Psoas muscle (tissue), 8 donors: Measurements from ENCODE around the gene ADAMTSL3. TPM values are rescaled to one million over a fixed set of nuclear protein-coding genes. Genes with fewer than 3 reads are reported as not detected.
"Not testable (repeated sequence)": the region's sequence is repeated elsewhere in the genome, so short reads cannot be mapped to it uniquely, and the experiment has no call there.

Source experiments
- ATAC-seq, 4 donors: fragments of 200-7000 bp; cut with Tn5 transposase; one replicate each; pipeline ENCODE4 v1.9.1; 2020; ENCODE audit warnings: moderate library complexity in 3 of 4, mild to moderate bottlenecking in 2 of 4
- DNase-seq, 2 donors: peaks; one replicate each; pipeline ENCODE4 v3.0.0-alpha.2; 2020
- H3K27ac ChIP-seq: fragments of 200-600 bp; one replicate; pipeline ENCODE4 v1.8.0; 2022
- H3K27me3 ChIP-seq, 3 donors: fragments of 200-600 bp in 1 of 3; one replicate each; pipeline versions ENCODE4 v1.6.1 to v1.8.0; 2013 to 2022; ENCODE audit warnings: low read length in 2 of 3, mild to moderate bottlenecking in 2 of 3, moderate library complexity in 1 of 3; ENCODE audit not compliant: insufficient read depth in 3 of 3
- H3K36me3 ChIP-seq, 2 donors: fragments of 200-600 bp in 1 of 2; one replicate each; pipeline versions ENCODE4 v1.6.1 to v1.8.0; 2013 to 2022; ENCODE audit warnings: low read depth in 1 of 2, mild to moderate bottlenecking in 1 of 2, moderate library complexity in 1 of 2; ENCODE audit not compliant: insufficient read depth in 1 of 2
- H3K4me1 ChIP-seq: fragments of 200-600 bp; one replicate; pipeline ENCODE4 v1.8.0; 2022
- H3K4me3 ChIP-seq: fragments of 200-600 bp; one replicate; pipeline ENCODE4 v1.8.0; 2022; ENCODE audit warnings: mild to moderate bottlenecking
- H3K9me3 ChIP-seq: fragments of 200-600 bp; one replicate; pipeline ENCODE4 v1.8.0; 2022
- WGBS, 3 donors: extraction: QIAGEN DNeasy Blood & Tissue Kit; methylation state at CpG; one replicate each; pipeline versions ENCODE4 v1.1.6 to v1.1.7; 2013; 5-methylcytosine and 5-hydroxymethylcytosine counted together
- intact Hi-C, 2 donors: fragments of 100-400 bp; cut with DNase I; formaldehyde crosslinking; loops; one replicate each; pipeline versions ENCODE4 v1.11.0 to v1.14.2; 2022
- polyA plus RNA-seq, 3 donors: library from polyadenylated mRNA; stranded (reverse); fragments of 200-250 nt; gene quantifications; one replicate each; pipeline ENCODE4 v1.2.3, GENCODE V29; 2013
- total RNA-seq, 4 donors: library from RNA; stranded (reverse); fragmentation: NEBNext Ultra II Directional in 2 of 4; extraction: Animal tissue kit (Norgen Biotek cat#: 25700) in 2 of 4; gene quantifications; one replicate each; pipeline versions ENCODE4 v1.2.1 to v1.2.4, GENCODE V29; 2021 to 2023
- TF ChIP-seq, protein P1 (sequence below): fragments of 200-600 bp; IDR thresholded peaks from one replicate; pipeline ENCODE4 v1.8.0; 2022; ENCODE audit warnings: antibody characterized with exemption
- donor health status: healthy with polysubstance abuse.
- donor health status: DM: no; HTN: no; CAD: no; lungs with moderate emphysema.
- donor health status: Bipolar disorder and iron deficiency.
- donor health status: healthy.
- donor health status: DM: yes; HTN: yes; CAD: no.
- donor health status: DM: no; HTN: no; CAD: no.
- donor health status: DM: no; HTN: no; CAD: no.
- donor health status: DM: yes; HTN: yes; CAD: no.

ADAMTSL3 gene
- total and polyA plus RNA-seq, 7 donors, result 0.35 to 12.8 (median 2.1) TPM

GRCh38 chr15:83955806-83956265, 301.9 kb downstream of the ADAMTSL3 start:
- ATAC-seq (no peak), DNase-seq (no peak)
- Histone ChIP-seq H3K36me3 (no peaks in the 10 kb centered on the region), H3K9me3 (no peaks in the 10 kb centered on the region), H3K27ac (no peak overlapping the region), H3K27me3 (no peaks in the 10 kb centered on the region), H3K4me1 (no peaks in the 10 kb centered on the region), H3K4me3 (no peak overlapping the region)
- 91 to 94% (median 91%) methylated on average over 1 of the region's 1 CpG for WGBS, 3 donors
- TF ChIP-seq, protein P1, sequence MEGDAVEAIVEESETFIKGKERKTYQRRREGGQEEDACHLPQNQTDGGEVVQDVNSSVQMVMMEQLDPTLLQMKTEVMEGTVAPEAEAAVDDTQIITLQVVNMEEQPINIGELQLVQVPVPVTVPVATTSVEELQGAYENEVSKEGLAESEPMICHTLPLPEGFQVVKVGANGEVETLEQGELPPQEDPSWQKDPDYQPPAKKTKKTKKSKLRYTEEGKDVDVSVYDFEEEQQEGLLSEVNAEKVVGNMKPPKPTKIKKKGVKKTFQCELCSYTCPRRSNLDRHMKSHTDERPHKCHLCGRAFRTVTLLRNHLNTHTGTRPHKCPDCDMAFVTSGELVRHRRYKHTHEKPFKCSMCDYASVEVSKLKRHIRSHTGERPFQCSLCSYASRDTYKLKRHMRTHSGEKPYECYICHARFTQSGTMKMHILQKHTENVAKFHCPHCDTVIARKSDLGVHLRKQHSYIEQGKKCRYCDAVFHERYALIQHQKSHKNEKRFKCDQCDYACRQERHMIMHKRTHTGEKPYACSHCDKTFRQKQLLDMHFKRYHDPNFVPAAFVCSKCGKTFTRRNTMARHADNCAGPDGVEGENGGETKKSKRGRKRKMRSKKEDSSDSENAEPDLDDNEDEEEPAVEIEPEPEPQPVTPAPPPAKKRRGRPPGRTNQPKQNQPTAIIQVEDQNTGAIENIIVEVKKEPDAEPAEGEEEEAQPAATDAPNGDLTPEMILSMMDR, result no peak
- intact Hi-C loops, result no loop called here

DNA sequence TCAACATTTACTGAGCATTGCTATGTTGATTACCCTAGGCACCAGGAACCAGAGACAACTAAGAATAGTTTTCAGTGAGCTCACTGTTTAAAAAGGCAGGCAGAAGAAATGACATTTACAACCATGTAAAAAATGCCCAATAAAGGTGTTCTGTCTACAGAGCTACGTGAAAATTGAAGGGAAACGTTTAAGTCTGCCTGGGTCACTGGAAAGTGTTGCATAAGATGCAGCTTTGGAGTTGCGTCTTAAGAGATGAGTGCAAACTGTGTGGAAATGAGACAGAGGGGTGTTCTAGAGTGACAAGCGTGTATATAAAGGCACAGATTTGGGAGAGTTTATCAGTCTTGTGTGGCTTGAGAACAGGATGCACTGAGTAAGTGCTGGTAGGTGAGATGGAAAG, 303.0 kb downstream of the ADAMTSL3 start:
- no peak overlapping the region for H3K27ac ChIP-seq
- no peaks in the 10 kb centered on the region for H3K9me3 ChIP-seq
- WGBS, 3 donors, result 88 to 96% (median 92%) methylated on average over 4 of the region's 4 CpGs
- DNase-seq (no peak), ATAC-seq (no peak)
- H3K4me1 ChIP-seq, result no peaks in the 10 kb centered on the region
- TF ChIP-seq, protein P1, result no peak
- no peaks in the 10 kb centered on the region for H3K27me3 ChIP-seq
- intact Hi-C loops, result no loop called here
- no peak overlapping the region for H3K4me3 ChIP-seq
- no peaks in the 10 kb centered on the region for H3K36me3 ChIP-seq

DNA sequence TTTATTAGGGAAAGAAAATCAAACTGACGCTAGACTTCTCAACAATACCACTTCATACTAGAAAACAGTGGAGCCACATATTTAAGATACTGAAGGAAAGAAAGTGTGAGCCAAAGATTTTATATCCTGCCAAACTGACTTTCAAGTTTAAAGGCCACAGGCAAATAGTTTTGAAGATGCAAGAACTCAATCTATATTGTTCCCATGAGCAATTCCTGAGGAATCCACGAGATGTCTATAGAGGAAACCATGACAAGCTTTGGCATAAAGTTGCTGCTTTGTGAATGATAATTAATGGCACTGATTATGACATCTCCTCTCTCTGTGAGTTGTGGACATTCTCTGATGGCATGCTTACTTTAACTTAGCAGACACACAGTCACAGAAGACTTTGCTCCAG, 305.6 kb downstream of the ADAMTSL3 start:
- DNase-seq (no peak), ATAC-seq (no peak)
- Histone ChIP-seq H3K4me1 (no peaks in the 10 kb centered on the region), H3K4me3 (no peak overlapping the region), H3K9me3 (peaks cover under 1% of the 10 kb centered on the region), H3K27me3 (no peaks in the 10 kb centered on the region), H3K36me3 (no peaks in the 10 kb centered on the region), H3K27ac (no peak overlapping the region)
- TF ChIP-seq, protein P1, result no peak
- 95 to 97% (median 96%) methylated on average over 2 of the region's 2 CpGs for WGBS, 3 donors
- intact Hi-C loops, result no loop called here

DNA sequence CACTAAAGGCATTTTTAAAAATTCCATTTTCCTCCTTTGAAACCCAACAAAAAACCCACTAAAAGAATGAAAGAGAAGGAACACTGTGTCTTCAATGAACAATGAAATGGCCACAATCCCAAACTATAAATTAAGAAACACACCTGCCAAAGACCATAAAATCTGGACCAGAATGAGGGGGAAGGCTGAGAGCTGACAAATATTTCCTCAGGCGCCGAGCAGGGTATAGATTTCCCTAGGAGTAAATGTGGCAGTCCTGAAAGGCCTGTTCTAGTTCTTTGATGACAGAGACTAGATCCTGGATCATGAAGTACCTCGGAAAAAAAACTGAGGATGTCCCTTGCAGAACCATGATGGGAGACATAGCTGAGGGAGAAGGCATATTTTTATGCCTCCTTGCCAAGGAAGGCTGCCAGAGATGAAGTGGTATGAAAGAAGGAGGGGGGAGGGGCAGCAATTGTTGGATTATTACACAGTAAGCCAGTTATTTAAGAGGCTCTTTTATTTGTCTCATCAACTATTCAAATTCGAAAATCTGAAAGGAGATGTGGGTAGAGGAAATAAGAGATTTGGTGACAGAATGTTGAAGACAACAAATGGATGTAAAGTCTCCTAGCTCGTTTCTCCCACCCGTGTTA, 306.4 kb downstream of the ADAMTSL3 start:
- H3K27ac ChIP-seq, result no peak overlapping the region
- no peaks in the 10 kb centered on the region for H3K27me3 ChIP-seq
- H3K4me3 ChIP-seq, result no peak overlapping the region
- DNase-seq (no peak), ATAC-seq (no peak)
- intact Hi-C loops, result no loop called here
- TF ChIP-seq, protein P1, result no peak
- WGBS, 3 donors, result 33 to 41% (median 34%) methylated on average over 6 of the region's 6 CpGs
- H3K36me3 ChIP-seq, result no peaks in the 10 kb centered on the region
- peaks cover 3% of the 10 kb centered on the region for H3K9me3 ChIP-seq
- H3K4me1 ChIP-seq, result no peaks in the 10 kb centered on the region

GRCh38 chr15:83961311-83961710, 307.4 kb downstream of the ADAMTSL3 start:
- 91 to 96% (median 93%) methylated on average over 3 of the region's 3 CpGs for WGBS, 3 donors

GRCh38 chr15:83964967-83965366, 311.0 kb downstream of the ADAMTSL3 start:
- intact Hi-C loops, ATAC-seq, H3K9me3 ChIP-seq, H3K4me1 ChIP-seq, H3K27ac ChIP-seq, H3K36me3 ChIP-seq, H3K27me3 ChIP-seq, H3K4me3 ChIP-seq, DNase-seq: not testable (repeated sequence)
- 96 to 100% (median 100%) methylated on average over 1 of the region's 1 CpG for WGBS, 3 donors

More at GRCh38 chr15:83961311-83961710, 307.4 kb downstream of the ADAMTSL3 start:
- DNase-seq (no peak), ATAC-seq (no peak)
- H3K27ac ChIP-seq, result no peak overlapping the region
- H3K9me3 ChIP-seq, result peaks cover 5% of the 10 kb centered on the region
- TF ChIP-seq, protein P1, result no peak
- H3K4me3 ChIP-seq, result no peak overlapping the region
- no peaks in the 10 kb centered on the region for H3K36me3 ChIP-seq
- H3K4me1 ChIP-seq, result no peaks in the 10 kb centered on the region
- no peaks in the 10 kb centered on the region for H3K27me3 ChIP-seq
- intact Hi-C loops, result no loop called here
